Sigmoid colon (tissue), 3 donors: ENCODE measurements around the gene GRID1.

Source experiments
- POLR2A ChIP-seq, 2 donors: fragments of 450-650 bp; IDR thresholded peaks; one replicate each; pipeline ENCODE4 v1.6.1; 2016; ENCODE audit warnings: antibody characterized with exemption in 2 of 2, mild to moderate bottlenecking in 2 of 2, moderate library complexity in 2 of 2
- TF ChIP-seq, protein P1 (sequence below), 4 experiments: fragments of 450-650 bp in 3 of 4; fragments of 200-600 bp in 1 of 4; IDR thresholded peaks; one replicate each; pipeline ENCODE4 v1.5.1; 2016 to 2019; ENCODE audit warnings: antibody characterized with exemption in 4 of 4, mild to moderate bottlenecking in 3 of 4, moderate library complexity in 2 of 4

DNA sequence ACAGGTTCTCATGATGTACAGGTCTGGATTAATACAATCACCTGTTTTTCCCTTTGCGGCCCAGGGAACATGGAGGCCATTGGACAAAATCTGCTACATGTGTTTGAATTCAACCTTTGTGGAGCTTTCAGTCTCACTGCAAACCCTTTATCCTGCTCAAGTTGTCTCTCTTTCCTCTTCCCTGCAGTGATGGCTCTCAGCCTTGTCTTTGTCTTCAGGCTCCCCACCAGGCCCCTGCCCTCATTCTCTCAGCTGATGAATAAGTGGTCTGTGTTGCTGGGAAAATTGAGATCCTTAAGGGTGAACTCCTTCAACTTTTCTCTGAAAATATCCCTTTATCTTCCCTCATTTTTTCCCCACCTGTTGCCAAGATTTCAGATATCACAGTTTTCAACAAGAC, 791.2 kb downstream of the GRID1 start:
- no peak for TF ChIP-seq POLR2A (IDR thresholded peaks at IDR 0.05)
- TF ChIP-seq, protein P1, sequence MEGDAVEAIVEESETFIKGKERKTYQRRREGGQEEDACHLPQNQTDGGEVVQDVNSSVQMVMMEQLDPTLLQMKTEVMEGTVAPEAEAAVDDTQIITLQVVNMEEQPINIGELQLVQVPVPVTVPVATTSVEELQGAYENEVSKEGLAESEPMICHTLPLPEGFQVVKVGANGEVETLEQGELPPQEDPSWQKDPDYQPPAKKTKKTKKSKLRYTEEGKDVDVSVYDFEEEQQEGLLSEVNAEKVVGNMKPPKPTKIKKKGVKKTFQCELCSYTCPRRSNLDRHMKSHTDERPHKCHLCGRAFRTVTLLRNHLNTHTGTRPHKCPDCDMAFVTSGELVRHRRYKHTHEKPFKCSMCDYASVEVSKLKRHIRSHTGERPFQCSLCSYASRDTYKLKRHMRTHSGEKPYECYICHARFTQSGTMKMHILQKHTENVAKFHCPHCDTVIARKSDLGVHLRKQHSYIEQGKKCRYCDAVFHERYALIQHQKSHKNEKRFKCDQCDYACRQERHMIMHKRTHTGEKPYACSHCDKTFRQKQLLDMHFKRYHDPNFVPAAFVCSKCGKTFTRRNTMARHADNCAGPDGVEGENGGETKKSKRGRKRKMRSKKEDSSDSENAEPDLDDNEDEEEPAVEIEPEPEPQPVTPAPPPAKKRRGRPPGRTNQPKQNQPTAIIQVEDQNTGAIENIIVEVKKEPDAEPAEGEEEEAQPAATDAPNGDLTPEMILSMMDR (IDR thresholded peaks at IDR 0.05), result no peak
